Measurements from ENCODE around the gene SCUBE1. TPM values are rescaled to one million over a fixed set of nuclear protein-coding genes. Genes with fewer than 3 reads are reported as not detected.
"Not testable (repeated sequence)": the region's sequence is repeated elsewhere in the genome, so short reads cannot be mapped to it uniquely, and the experiment has no call there.

The SCUBE1 gene
- polyA plus RNA-seq, 4 donors, result 0.45 to 5.4 (median 1.6) TPM

- H3K4me3 ChIP-seq (ENCODE audit: low read depth in 1 of 3, low read length in 3 of 3), result no peak overlapping the region
- FAIRE-seq (no peak), DNase-seq (no peak)
- no peaks in the 10 kb centered on the region for H3K27me3 ChIP-seq (ENCODE audit: control insufficient read depth in 3 of 3, insufficient read depth in 3 of 3, low read length in 3 of 3)
- no peaks in the 10 kb centered on the region for H3K36me3 ChIP-seq (ENCODE audit: control insufficient read depth in 3 of 3, insufficient read depth in 2 of 3, low read depth in 1 of 3, low read length in 3 of 3)
- H3K9me3 ChIP-seq (ENCODE audit: control insufficient read depth in 2 of 2, insufficient read depth in 1 of 2, low read depth in 1 of 2, low read length in 1 of 2), result no peaks in the 10 kb centered on the region
- no peak overlapping the region for H3K27ac ChIP-seq (ENCODE audit: low read depth in 1 of 3, low read length in 2 of 3)
- peaks cover 0 to 19% (median 4%) of the 10 kb centered on the region in 3 donors for H3K4me1 ChIP-seq (ENCODE audit: control insufficient read depth in 3 of 3, insufficient read depth in 2 of 3, low read depth in 1 of 3, low read length in 2 of 3)
- 85 to 92% (median 90%) methylated on average over 4 of the region's 4 CpGs for WGBS, 3 donors
These were observed 55.7 kb downstream of the SCUBE1 start for GRCh38 chr22:43287441-43287840.

GRCh38 chr22:43281394-43281793 lies 61.8 kb downstream of the SCUBE1 start:
- no peak for FAIRE-seq
- 44 to 67% (median 64%) methylated on average over 2 of the region's 2 CpGs for WGBS, 3 donors

GRCh38 chr22:43280523-43280886 lies 62.7 kb downstream of the SCUBE1 start:
- not testable (repeated sequence) for H3K27ac ChIP-seq (ENCODE audit: low read depth in 1 of 3, low read length in 2 of 3); H3K4me3 ChIP-seq (ENCODE audit: low read depth in 1 of 3, low read length in 3 of 3); H3K9me3 ChIP-seq (ENCODE audit: control insufficient read depth in 2 of 2, insufficient read depth in 1 of 2, low read depth in 1 of 2, low read length in 1 of 2); H3K36me3 ChIP-seq (ENCODE audit: control insufficient read depth in 3 of 3, insufficient read depth in 2 of 3, low read depth in 1 of 3, low read length in 3 of 3); H3K27me3 ChIP-seq (ENCODE audit: control insufficient read depth in 3 of 3, insufficient read depth in 3 of 3, low read length in 3 of 3); H3K4me1 ChIP-seq (ENCODE audit: control insufficient read depth in 3 of 3, insufficient read depth in 2 of 3, low read depth in 1 of 3, low read length in 2 of 3); DNase-seq; FAIRE-seq
- 49 to 67% (median 56%) methylated on average over 3 of the region's 3 CpGs for WGBS, 3 donors

More at GRCh38 chr22:43281394-43281793, 61.8 kb downstream of the SCUBE1 start:
- DNase-seq, result no peak
- Histone ChIP-seq H3K36me3 (ENCODE audit: control insufficient read depth in 3 of 3, insufficient read depth in 2 of 3, low read depth in 1 of 3, low read length in 3 of 3) (no peaks in the 10 kb centered on the region), H3K27ac (ENCODE audit: low read depth in 1 of 3, low read length in 2 of 3) (no peak overlapping the region), H3K27me3 (ENCODE audit: control insufficient read depth in 3 of 3, insufficient read depth in 3 of 3, low read length in 3 of 3) (no peaks in the 10 kb centered on the region), H3K4me3 (ENCODE audit: low read depth in 1 of 3, low read length in 3 of 3) (no peak overlapping the region), H3K4me1 (ENCODE audit: control insufficient read depth in 3 of 3, insufficient read depth in 2 of 3, low read depth in 1 of 3, low read length in 2 of 3) (no peaks in the 10 kb centered on the region), H3K9me3 (ENCODE audit: control insufficient read depth in 2 of 2, insufficient read depth in 1 of 2, low read depth in 1 of 2, low read length in 1 of 2) (no peaks in the 10 kb centered on the region)

- FAIRE-seq (no peak), DNase-seq (no peak)
- Histone ChIP-seq H3K27me3 (ENCODE audit: control insufficient read depth in 3 of 3, insufficient read depth in 3 of 3, low read length in 3 of 3) (no peaks in the 10 kb centered on the region), H3K27ac (ENCODE audit: low read depth in 1 of 3, low read length in 2 of 3) (no peak overlapping the region), H3K4me1 (ENCODE audit: control insufficient read depth in 3 of 3, insufficient read depth in 2 of 3, low read depth in 1 of 3, low read length in 2 of 3) (no peaks in the 10 kb centered on the region), H3K36me3 (ENCODE audit: control insufficient read depth in 3 of 3, insufficient read depth in 2 of 3, low read depth in 1 of 3, low read length in 3 of 3) (no peaks in the 10 kb centered on the region), H3K4me3 (ENCODE audit: low read depth in 1 of 3, low read length in 3 of 3) (no peak overlapping the region), H3K9me3 (ENCODE audit: control insufficient read depth in 2 of 2, insufficient read depth in 1 of 2, low read depth in 1 of 2, low read length in 1 of 2) (no peaks in the 10 kb centered on the region)
- WGBS, 3 donors, result 78 to 82% (median 80%) methylated on average over 19 to 20 of the region's 20 CpGs
These were observed 63.2 kb downstream of the SCUBE1 start for GRCh38 chr22:43279867-43280522.

GRCh38 chr22:43277987-43278601 lies 65.1 kb downstream of the SCUBE1 start:
- no peaks in the 10 kb centered on the region for H3K9me3 ChIP-seq (ENCODE audit: control insufficient read depth in 2 of 2, insufficient read depth in 1 of 2, low read depth in 1 of 2, low read length in 1 of 2)
- H3K27me3 ChIP-seq (ENCODE audit: control insufficient read depth in 3 of 3, insufficient read depth in 3 of 3, low read length in 3 of 3), result no peaks in the 10 kb centered on the region
- peak; percentile 45 to 47 for DNase-seq
- H3K4me1 ChIP-seq (ENCODE audit: control insufficient read depth in 3 of 3, insufficient read depth in 2 of 3, low read depth in 1 of 3, low read length in 2 of 3), result no peaks in the 10 kb centered on the region
- no peaks in the 10 kb centered on the region for H3K36me3 ChIP-seq (ENCODE audit: control insufficient read depth in 3 of 3, insufficient read depth in 2 of 3, low read depth in 1 of 3, low read length in 3 of 3)
- 17 to 54% (median 38%) methylated on average over 13 of the region's 13 CpGs for WGBS, 3 donors
- H3K27ac ChIP-seq (ENCODE audit: low read depth in 1 of 3, low read length in 2 of 3), result no peak overlapping the region
- no peak overlapping the region for H3K4me3 ChIP-seq (ENCODE audit: low read depth in 1 of 3, low read length in 3 of 3)
- no peak for FAIRE-seq

GRCh38 chr22:43277091-43277490 lies 66.1 kb downstream of the SCUBE1 start:
- Histone ChIP-seq H3K36me3 (ENCODE audit: control insufficient read depth in 3 of 3, insufficient read depth in 2 of 3, low read depth in 1 of 3, low read length in 3 of 3) (no peaks in the 10 kb centered on the region), H3K4me3 (ENCODE audit: low read depth in 1 of 3, low read length in 3 of 3) (no peak overlapping the region), H3K9me3 (ENCODE audit: control insufficient read depth in 2 of 2, insufficient read depth in 1 of 2, low read depth in 1 of 2, low read length in 1 of 2) (no peaks in the 10 kb centered on the region), H3K27ac (ENCODE audit: low read depth in 1 of 3, low read length in 2 of 3) (no peak overlapping the region), H3K4me1 (ENCODE audit: control insufficient read depth in 3 of 3, insufficient read depth in 2 of 3, low read depth in 1 of 3, low read length in 2 of 3) (no peaks in the 10 kb centered on the region), H3K27me3 (ENCODE audit: control insufficient read depth in 3 of 3, insufficient read depth in 3 of 3, low read length in 3 of 3) (no peaks in the 10 kb centered on the region)
- 95 to 99% (median 96%) methylated on average over 10 of the region's 10 CpGs for WGBS, 3 donors
- FAIRE-seq (no peak), DNase-seq (no peak)

- Histone ChIP-seq H3K27me3 (ENCODE audit: control insufficient read depth in 3 of 3, insufficient read depth in 3 of 3, low read length in 3 of 3) (no peaks in the 10 kb centered on the region), H3K9me3 (ENCODE audit: control insufficient read depth in 2 of 2, insufficient read depth in 1 of 2, low read depth in 1 of 2, low read length in 1 of 2) (no peaks in the 10 kb centered on the region), H3K27ac (ENCODE audit: low read depth in 1 of 3, low read length in 2 of 3) (no peak overlapping the region), H3K36me3 (ENCODE audit: control insufficient read depth in 3 of 3, insufficient read depth in 2 of 3, low read depth in 1 of 3, low read length in 3 of 3) (no peaks in the 10 kb centered on the region), H3K4me3 (ENCODE audit: low read depth in 1 of 3, low read length in 3 of 3) (no peak overlapping the region), H3K4me1 (ENCODE audit: control insufficient read depth in 3 of 3, insufficient read depth in 2 of 3, low read depth in 1 of 3, low read length in 2 of 3) (no peaks in the 10 kb centered on the region)
- FAIRE-seq (no peak), DNase-seq (no peak)
- WGBS, 3 donors, result 84 to 88% (median 87%) methylated on average over 12 of the region's 12 CpGs
These were observed 66.9 kb downstream of the SCUBE1 start for GRCh38 chr22:43276321-43276720.

GRCh38 chr22:43275545-43276317 lies 67.4 kb downstream of the SCUBE1 start:
- Histone ChIP-seq H3K9me3 (ENCODE audit: control insufficient read depth in 2 of 2, insufficient read depth in 1 of 2, low read depth in 1 of 2, low read length in 1 of 2) (no peaks in the 10 kb centered on the region), H3K27me3 (ENCODE audit: control insufficient read depth in 3 of 3, insufficient read depth in 3 of 3, low read length in 3 of 3) (no peaks in the 10 kb centered on the region), H3K4me1 (ENCODE audit: control insufficient read depth in 3 of 3, insufficient read depth in 2 of 3, low read depth in 1 of 3, low read length in 2 of 3) (no peaks in the 10 kb centered on the region), H3K4me3 (ENCODE audit: low read depth in 1 of 3, low read length in 3 of 3) (no peak overlapping the region), H3K36me3 (ENCODE audit: control insufficient read depth in 3 of 3, insufficient read depth in 2 of 3, low read depth in 1 of 3, low read length in 3 of 3) (no peaks in the 10 kb centered on the region), H3K27ac (ENCODE audit: low read depth in 1 of 3, low read length in 2 of 3) (no peak overlapping the region)
- DNase-seq (no peak), FAIRE-seq (no peak)
- 75 to 80% (median 78%) methylated on average over 19 of the region's 19 CpGs for WGBS, 3 donors
